ENCODE measurements around the gene RARRES2.

Gene RARRES2
- long read RNA-seq: 0 reads

GRCh38 chr7:150341263-150342120, at the start of gene RARRES2:
TSS of gene RARRES2 (minus strand) at chr7:150341629. CDS start at chr7:150340609, 1,020 bp downstream.
- TF ChIP-seq GABPA (IDR thresholded peaks at IDR 0.05; ENCODE audit: low read depth) (no peak), SPI1 (IDR thresholded peaks at IDR 0.05; ENCODE audit: borderline replicate concordance, low read depth) (no peak), CTCF (IDR thresholded peaks at IDR 0.05; ENCODE audit: insufficient read depth, low read length) (no peak), REST (IDR thresholded peaks at IDR 0.05; ENCODE audit: insufficient replicate concordance, low read depth) (no peak), POLR2AphosphoS5 (IDR thresholded peaks at IDR 0.05; ENCODE audit: low read depth) (no peak)
- no peak within 1 kb of the TSS for H3K4me3 ChIP-seq (replicated peaks; ENCODE audit: insufficient read depth, low read length)
- no peak within 1 kb of the TSS for H3K27ac ChIP-seq (replicated peaks)
- no peak for DNase-seq (ENCODE audit: low read depth in 1 of 2, low spot score in 1 of 2)
- H3K27me3 ChIP-seq (ENCODE audit: insufficient read depth, poor library complexity, severe bottlenecking): peaks cover 7% of the 10 kb centered on the region

DNA sequence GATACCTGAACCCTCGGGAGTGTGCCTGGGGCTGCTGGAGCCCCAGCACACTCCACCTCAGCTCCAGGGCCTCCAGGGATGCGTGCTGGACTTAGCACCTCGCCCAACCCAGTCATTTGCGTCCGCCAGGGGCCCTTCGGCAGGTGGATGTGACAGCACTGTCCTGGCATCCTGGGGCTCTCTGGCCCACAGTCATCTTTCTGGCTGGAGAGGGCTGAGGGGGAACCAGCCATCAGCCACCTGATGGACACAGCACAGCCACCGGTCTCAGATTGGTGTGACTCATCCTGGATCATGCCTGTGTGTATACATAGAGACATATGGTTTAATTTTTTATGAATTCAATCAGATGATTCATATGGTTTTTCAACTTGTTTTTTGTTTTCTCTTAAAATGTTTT, 48.8 kb upstream of the RARRES2 start:
- H3K4me3 ChIP-seq (replicated peaks; ENCODE audit: insufficient read depth, low read length): no peak overlapping the region
- TF ChIP-seq SPI1 (IDR thresholded peaks at IDR 0.05; ENCODE audit: borderline replicate concordance, low read depth) (no peak), GABPA (IDR thresholded peaks at IDR 0.05; ENCODE audit: low read depth) (no peak), REST (IDR thresholded peaks at IDR 0.05; ENCODE audit: insufficient replicate concordance, low read depth) (no peak), POLR2AphosphoS5 (IDR thresholded peaks at IDR 0.05; ENCODE audit: low read depth) (no peak), CTCF (IDR thresholded peaks at IDR 0.05; ENCODE audit: insufficient read depth, low read length) (no peak)
- H3K27me3 ChIP-seq (ENCODE audit: insufficient read depth, poor library complexity, severe bottlenecking): no peaks in the 10 kb centered on the region
- H3K27ac ChIP-seq (replicated peaks): no peak overlapping the region
- no peak for DNase-seq (ENCODE audit: low read depth in 1 of 2, low spot score in 1 of 2)

GRCh38 chr7:150389532-150389816, 48.0 kb upstream of the RARRES2 start:
- H3K27me3 ChIP-seq (ENCODE audit: insufficient read depth, poor library complexity, severe bottlenecking): no peaks in the 10 kb centered on the region
- TF ChIP-seq GABPA (IDR thresholded peaks at IDR 0.05; ENCODE audit: low read depth): no peak
- no peak for TF ChIP-seq SPI1 (IDR thresholded peaks at IDR 0.05; ENCODE audit: borderline replicate concordance, low read depth)
- no peak for TF ChIP-seq POLR2AphosphoS5 (IDR thresholded peaks at IDR 0.05; ENCODE audit: low read depth)
- no peak for TF ChIP-seq CTCF (IDR thresholded peaks at IDR 0.05; ENCODE audit: insufficient read depth, low read length)
- TF ChIP-seq REST (IDR thresholded peaks at IDR 0.05; ENCODE audit: insufficient replicate concordance, low read depth): no peak
- peak overlapping the region; percentile 87 for H3K27ac ChIP-seq (replicated peaks)
- no peak overlapping the region for H3K4me3 ChIP-seq (replicated peaks; ENCODE audit: insufficient read depth, low read length)
- no peak for DNase-seq (ENCODE audit: low read depth in 1 of 2, low spot score in 1 of 2)

All from HL-60 (cell line).